Osteoblast (primary cell): ENCODE results near the gene SSBP2. TPM values are rescaled to one million over a fixed set of nuclear protein-coding genes. Genes with fewer than 3 reads are reported as not detected.

ENCODE experiments used
- DNase-seq: peaks from one replicate; pipeline ENCODE4 v3.0.0; 2011; ENCODE audit warnings: low spot score, mixed read lengths; ENCODE audit not compliant: insufficient read length; ENCODE audit errors: missing footprints
- H2AFZ ChIP-seq: 2 replicates; pipeline ENCODE4 v1.6.0; 2011; ENCODE audit warnings: mild to moderate bottlenecking, low read length
- H3K27ac ChIP-seq: 2 replicates; pipeline ENCODE4 v1.5.1; 2011; ENCODE audit warnings: mild to moderate bottlenecking, low read depth, low read length, moderate library complexity
- H3K27me3 ChIP-seq: 2 replicates; pipeline ENCODE4 v1.6.0; 2012; ENCODE audit warnings: mild to moderate bottlenecking, control low read depth, inconsistent platforms, low read length, moderate library complexity; ENCODE audit not compliant: insufficient read depth
- H3K36me3 ChIP-seq: 2 replicates; pipeline ENCODE4 v1.5.1; 2011; ENCODE audit warnings: mild to moderate bottlenecking, low read length, control low read depth, moderate library complexity; ENCODE audit not compliant: insufficient read depth
- H3K4me1 ChIP-seq: 2 replicates; pipeline ENCODE4 v1.5.1; 2011; ENCODE audit warnings: mild to moderate bottlenecking, low read length, control low read depth, moderate library complexity; ENCODE audit not compliant: insufficient read depth
- H3K4me2 ChIP-seq: 2 replicates; pipeline ENCODE4 v1.6.0; 2011; ENCODE audit warnings: mild to moderate bottlenecking, low read length; ENCODE audit not compliant: insufficient read depth
- H3K4me3 ChIP-seq: fragments of 200-600 bp; sonication (generic); 3 replicates; pipeline ENCODE4 v1.5.1; 2012; ENCODE audit warnings: mild to moderate bottlenecking, low read length, inconsistent platforms; ENCODE audit not compliant: insufficient read depth
- H3K79me2 ChIP-seq: 2 replicates; pipeline ENCODE4 v1.6.0; 2012; ENCODE audit warnings: mild to moderate bottlenecking, low read length, control low read depth, inconsistent platforms; ENCODE audit not compliant: insufficient read depth
- H3K9me3 ChIP-seq: 2 replicates; pipeline ENCODE4 v1.5.1; 2011; ENCODE audit warnings: low read depth, low read length, control low read depth
- H4K20me1 ChIP-seq: 2 replicates; pipeline ENCODE4 v1.6.0; 2012; ENCODE audit warnings: mild to moderate bottlenecking, low read length, control low read depth; ENCODE audit not compliant: insufficient read depth
- CTCF ChIP-seq: IDR thresholded peaks from 2 replicates; pipeline ENCODE4 v1.5.1; 2011; ENCODE audit warnings: mild to moderate bottlenecking, low read depth, low read length, moderate library complexity; ENCODE audit errors: extremely low read depth
- total RNA-seq: library from RNA; depleted of rRNA; stranded (reverse); fragments of >200 nt; gene quantifications from 2 replicates; pipeline ENCODE4 v1.2.3, GENCODE V29; 2012

The SSBP2 gene
- total RNA-seq, 1 donor = 18.1 TPM

- TF ChIP-seq CTCF = no peak
- Histone ChIP-seq H3K79me2 (peaks cover 16% of the 10 kb centered on the region), H3K27me3 (no peaks in the 10 kb centered on the region), H3K4me1 (peaks cover 23% of the 10 kb centered on the region), H3K9me3 (no peaks in the 10 kb centered on the region), H3K4me2 (peak overlapping the region; percentile 79), H3K27ac (no peak overlapping the region), H3K4me3 (no peak overlapping the region), H2AFZ (peak overlapping the region; percentile 73), H3K36me3 (no peaks in the 10 kb centered on the region), H4K20me1 (peaks cover 2% of the 10 kb centered on the region)
- DNase-seq = no peak
These were observed 1.7 kb upstream of the SSBP2 start for GRCh38 chr5:81752644-81752963.

- peak; percentile 9 for DNase-seq
- Histone ChIP-seq H3K4me3 (peak overlapping the region; percentile 74), H3K4me2 (peak overlapping the region; percentile 79), H3K79me2 (peaks cover 22% of the 10 kb centered on the region), H3K27me3 (no peaks in the 10 kb centered on the region), H4K20me1 (peaks cover 6% of the 10 kb centered on the region), H3K36me3 (no peaks in the 10 kb centered on the region), H2AFZ (peak overlapping the region; percentile 73), H3K9me3 (no peaks in the 10 kb centered on the region), H3K4me1 (peaks cover 23% of the 10 kb centered on the region), H3K27ac (peak overlapping the region; percentile 80)
- no peak for TF ChIP-seq CTCF
These were observed 1.1 kb upstream of the SSBP2 start for GRCh38 chr5:81751836-81752643.

- Histone ChIP-seq H3K4me1 (peaks cover 16% of the 10 kb centered on the region), H3K27me3 (no peaks in the 10 kb centered on the region), H2AFZ (peak overlapping the region; percentile 87), H4K20me1 (peaks cover 6% of the 10 kb centered on the region), H3K27ac (peak overlapping the region; percentile 58), H3K4me2 (peak overlapping the region; percentile 68), H3K36me3 (no peaks in the 10 kb centered on the region), H3K9me3 (no peaks in the 10 kb centered on the region), H3K4me3 (peak overlapping the region; percentile 83), H3K79me2 (peaks cover 33% of the 10 kb centered on the region)
- no peak for TF ChIP-seq CTCF
- peak; percentile 85 for DNase-seq
These were observed 439 bp downstream of the SSBP2 start for GRCh38 chr5:81750308-81751008.
